SK-N-SH (cell line): Measurements from ENCODE around the gene SMAP1. TPM values are rescaled to one million over a fixed set of nuclear protein-coding genes. Genes with fewer than 3 reads are reported as not detected.

Source experiments
- CTCF ChIA-PET: fragments of 300-600, 350-600 bp; formaldehyde crosslinking; extraction: SDS; loops from one replicate; lab custom pipeline; 2021; lab: Yijun Ruan, JAX
- POLR2A ChIA-PET: fragments of 350-600 bp; sonication (Branson Sonifier 250); formaldehyde crosslinking; extraction: SDS; loops from one replicate; lab custom pipeline; 2020; ENCODE audit warnings: antibody characterized with exemption, inconsistent platforms; lab: Yijun Ruan, JAX
- DNase-seq: peaks from one replicate; pipeline ENCODE4 v3.0.0; 2012
- H2AFZ ChIP-seq: fragments of 200-600 bp; sonication (generic); 2 replicates; pipeline ENCODE4 v1.8.1; 2016; ENCODE audit warnings: antibody characterized with exemption, mild to moderate bottlenecking, low read depth
- H3F3A ChIP-seq: fragments of 200-600 bp; sonication (generic); replicated peaks from 2 replicates; pipeline ENCODE3; 2016; ENCODE audit warnings: antibody characterized with exemption, mild to moderate bottlenecking; ENCODE audit not compliant: insufficient read depth
- H3K27ac ChIP-seq, 2 experiments: fragments of 200-500 bp in 1 of 2; fragments of 200-600 bp in 1 of 2; sonication (Bioruptor generic) in 1 of 2; sonication (generic), shearing (Covaris generic) in 1 of 2; 2 replicates each; pipeline versions ENCODE4 v1.5.1 to v1.6.1; 2014 to 2016; ENCODE audit warnings: low read depth in 2 of 2, inconsistent platforms in 1 of 2, low read length in 1 of 2, mild to moderate bottlenecking in 1 of 2, mixed read lengths in 1 of 2
- H3K27me3 ChIP-seq: fragments of 200-600 bp; sonication (generic), shearing (Covaris generic); 2 replicates; pipeline ENCODE4 v1.6.1; 2016; ENCODE audit warnings: mixed run types; ENCODE audit not compliant: insufficient read depth
- H3K36me3 ChIP-seq, 2 experiments: fragments of 200-500 bp in 1 of 2; fragments of 200-600 bp in 1 of 2; sonication (Bioruptor generic) in 1 of 2; sonication (generic) in 1 of 2; replicated peaks in 1 of 2; 2 replicates each; pipeline versions ENCODE3 to v1.5.1; 2014 to 2016; ENCODE audit warnings: low read length in 1 of 2, mild to moderate bottlenecking in 1 of 2; ENCODE audit not compliant: insufficient read depth in 2 of 2, control insufficient read depth in 1 of 2
- H3K4me1 ChIP-seq, 2 experiments: fragments of 200-500 bp in 1 of 2; fragments of 200-600 bp in 1 of 2; sonication (Bioruptor generic) in 1 of 2; sonication (generic), shearing (Covaris generic) in 1 of 2; 2 replicates each; pipeline versions ENCODE4 v1.5.1 to v1.6.1; 2014 to 2016; ENCODE audit warnings: low read depth in 1 of 2, low read length in 1 of 2, mixed run types in 1 of 2; ENCODE audit not compliant: insufficient read depth in 2 of 2, control insufficient read depth in 1 of 2
- H3K4me2 ChIP-seq: fragments of 200-600 bp; sonication (generic), shearing (Covaris generic); 2 replicates; pipeline ENCODE4 v1.6.1; 2017; ENCODE audit warnings: mixed run types
- H3K4me3 ChIP-seq, 2 experiments: fragments of 200-500 bp in 1 of 2; fragments of 200-600 bp in 1 of 2; sonication (Bioruptor generic) in 1 of 2; sonication (generic), shearing (Covaris generic) in 1 of 2; 2 replicates each; pipeline versions ENCODE4 v1.5.1 to v1.8.1; 2014 to 2016; ENCODE audit warnings: low read depth in 2 of 2, inconsistent platforms in 1 of 2, low read length in 1 of 2, mild to moderate bottlenecking in 1 of 2, mixed read lengths in 1 of 2, moderate library complexity in 1 of 2
- H3K79me2 ChIP-seq: fragments of 200-600 bp; sonication (generic); 2 replicates; pipeline ENCODE4 v1.8.1; 2017; ENCODE audit warnings: mild to moderate bottlenecking; ENCODE audit not compliant: insufficient read depth
- H3K9ac ChIP-seq: fragments of 200-600 bp; sonication (generic); 2 replicates; pipeline ENCODE4 v1.6.1; 2017; ENCODE audit warnings: mixed run types
- H3K9me2 ChIP-seq: fragments of 200-600 bp; sonication (generic); 2 replicates; pipeline ENCODE4 v1.6.1; 2017; ENCODE audit warnings: mixed run types
- H3K9me3 ChIP-seq: fragments of 200-600 bp; sonication (generic); 2 replicates; pipeline ENCODE4 v1.6.1; 2017; ENCODE audit warnings: mixed run types, mild to moderate bottlenecking, moderate library complexity
- H4K20me1 ChIP-seq: fragments of 200-600 bp; sonication (generic); 2 replicates; pipeline ENCODE4 v1.6.1; 2017; ENCODE audit warnings: mild to moderate bottlenecking, mixed run types; ENCODE audit not compliant: insufficient read depth
- CHD2 ChIP-seq: fragments of 150-350 bp; IDR thresholded peaks from 2 replicates; pipeline ENCODE4 v1.6.1; 2018; ENCODE audit warnings: low read length; ENCODE audit not compliant: partially characterized antibody
- ELF1 ChIP-seq: IDR thresholded peaks from 2 replicates; pipeline ENCODE4 v1.4.0; 2012
- EP300 ChIP-seq, 2 experiments: IDR thresholded peaks; 2 replicates each; pipeline versions ENCODE4 v1.4.0 to v1.6.1; 2012; ENCODE audit warnings: borderline replicate concordance in 1 of 2, low read depth in 1 of 2, low read length in 1 of 2
- EZH2phosphoT487 ChIP-seq: fragments of 200-600 bp; sonication (generic); IDR thresholded peaks from 2 replicates; pipeline ENCODE4 v1.6.1; 2017; ENCODE audit warnings: low read depth, mixed run types, mild to moderate bottlenecking, antibody characterized with exemption, moderate library complexity, borderline replicate concordance
- FOSL2 ChIP-seq: IDR thresholded peaks from 2 replicates; pipeline ENCODE4 v1.4.0; 2012; ENCODE audit warnings: low read depth, mild to moderate bottlenecking, moderate library complexity, borderline replicate concordance
- FOXJ3 ChIP-seq: sonication (generic); formaldehyde crosslinking; IDR thresholded peaks from 2 replicates; pipeline ENCODE4 v1.5.1; 2020; ENCODE audit warnings: mild to moderate bottlenecking, missing genetic modification reagents
- FOXM1 ChIP-seq: IDR thresholded peaks from 2 replicates; pipeline ENCODE4 v1.4.0; 2012; ENCODE audit warnings: low read depth, mild to moderate bottlenecking
- MAX ChIP-seq: IDR thresholded peaks from 2 replicates; pipeline ENCODE4 v1.4.0; 2012; ENCODE audit warnings: low read depth
- MXI1 ChIP-seq: IDR thresholded peaks from 2 replicates; pipeline ENCODE4 v1.6.1; 2012; ENCODE audit warnings: mild to moderate bottlenecking, low read depth, low read length, improper control_type of control experiment
- NRF1 ChIP-seq: IDR thresholded peaks from 2 replicates; pipeline ENCODE4 v1.6.1; 2012; ENCODE audit warnings: low read depth, mild to moderate bottlenecking, low read length
- PBX3 ChIP-seq: IDR thresholded peaks from 2 replicates; pipeline ENCODE4; 2012
- RAD21 ChIP-seq: IDR thresholded peaks from 2 replicates; pipeline ENCODE4 v1.6.1; 2012; ENCODE audit warnings: mild to moderate bottlenecking, low read length
- RCOR1 ChIP-seq: fragments of 150-350 bp; IDR thresholded peaks from 2 replicates; pipeline ENCODE4 v1.6.1; 2017; ENCODE audit warnings: antibody characterized with exemption, low read length
- RFX5 ChIP-seq: IDR thresholded peaks from 2 replicates; pipeline ENCODE4 v1.6.1; 2012; ENCODE audit warnings: mild to moderate bottlenecking, improper control_type of control experiment, low read length
- RXRA ChIP-seq: IDR thresholded peaks from 2 replicates; pipeline ENCODE4 v1.4.0; 2012; ENCODE audit warnings: low read depth, mild to moderate bottlenecking, borderline replicate concordance
- SIN3A ChIP-seq: IDR thresholded peaks from 2 replicates; pipeline ENCODE4 v1.6.1; 2012; ENCODE audit warnings: low read depth, mild to moderate bottlenecking, low read length, moderate library complexity, borderline replicate concordance
- SMC3 ChIP-seq: IDR thresholded peaks from 2 replicates; pipeline ENCODE4 v1.6.1; 2012; ENCODE audit warnings: low read depth, low read length, improper control_type of control experiment
- TAF1 ChIP-seq: IDR thresholded peaks from 2 replicates; pipeline ENCODE4 v1.6.1; 2012; ENCODE audit warnings: low read depth, mild to moderate bottlenecking, low read length, moderate library complexity, borderline replicate concordance
- TEAD4 ChIP-seq: IDR thresholded peaks from 2 replicates; pipeline ENCODE4 v1.4.0; 2012; ENCODE audit warnings: mild to moderate bottlenecking, borderline replicate concordance; ENCODE audit not compliant: insufficient read depth
- YY1 ChIP-seq: IDR thresholded peaks from 2 replicates; pipeline ENCODE4 v1.4.0; 2012; ENCODE audit warnings: low read depth, mild to moderate bottlenecking
- WGBS: methylation state at CpG from one replicate; pipeline ENCODE4 v1.1.6; 2017; ENCODE audit warnings: low lambda C conversion rate; 5-methylcytosine and 5-hydroxymethylcytosine counted together
- polyA plus RNA-seq, 3 experiments: library from polyadenylated mRNA; depleted of rRNA; stranded (reverse); fragments of >200 nt; gene quantifications; 2 replicates each; pipeline ENCODE4 v1.2.3, GENCODE V29; 2012
- TF ChIP-seq, protein P1 (sequence below): fragments of 150-350 bp; IDR thresholded peaks from 2 replicates; pipeline ENCODE4 v1.6.1; 2017; ENCODE audit warnings: antibody characterized with exemption, low read length, low read depth, borderline replicate concordance
- TF ChIP-seq, protein P2 (sequence below): fragments of 200-600 bp; sonication (generic); IDR thresholded peaks from 2 replicates; pipeline ENCODE4 v1.6.1; 2017; ENCODE audit warnings: antibody characterized with exemption, mild to moderate bottlenecking, moderate library complexity

Gene SMAP1
- polyA plus RNA-seq, 1 of the 3 experiments (the other 2 are of a cell fraction), result 12.6 TPM

GRCh38 chr6:70886071-70886470 lies 218.4 kb downstream of the SMAP1 start:
- ChIA-PET POLR2A (no interaction called here), CTCF (interaction anchor here (0.9 to 3.9 kb wide), 14 partner anchors 9 to 665 kb away, joined by 3 to 163 read pairs (median 5); no protein-coding TSS in a partner anchor)
- Histone ChIP-seq H3K9me3 (no peaks in the 10 kb centered on the region), H3K4me1 (no peaks in the 10 kb centered on the region), H4K20me1 (no peaks in the 10 kb centered on the region), H3K79me2 (no peaks in the 10 kb centered on the region), H3K27ac (no peak overlapping the region), H3K36me3 (no peaks in the 10 kb centered on the region), H3K4me2 (no peak overlapping the region), H2AFZ (no peak overlapping the region), H3F3A (no peaks in the 10 kb centered on the region), H3K27me3 (no peaks in the 10 kb centered on the region), H3K9me2 (no peaks in the 10 kb centered on the region), H3K4me3 (no peak overlapping the region), H3K9ac (no peak overlapping the region)
- WGBS, result 51% methylated on average over 2 of the region's 2 CpGs
- no peak for DNase-seq
- TF ChIP-seq NRF1 (no peak), FOXM1 (no peak), MXI1 (no peak), EP300 (IDR thresholded peaks at IDR 0.05; ENCODE audit: borderline replicate concordance in 1 of 2, low read depth in 1 of 2, low read length in 1 of 2) (no peak), FOSL2 (no peak), MAX (no peak), ELF1 (no peak), YY1 (no peak), FOXJ3 (CRISPR knock-in tag) (no peak), RAD21 (no peak), EZH2phosphoT487 (no peak), RXRA (no peak), CHD2 (no peak), SMC3 (no peak), PBX3 (no peak)

DNA sequence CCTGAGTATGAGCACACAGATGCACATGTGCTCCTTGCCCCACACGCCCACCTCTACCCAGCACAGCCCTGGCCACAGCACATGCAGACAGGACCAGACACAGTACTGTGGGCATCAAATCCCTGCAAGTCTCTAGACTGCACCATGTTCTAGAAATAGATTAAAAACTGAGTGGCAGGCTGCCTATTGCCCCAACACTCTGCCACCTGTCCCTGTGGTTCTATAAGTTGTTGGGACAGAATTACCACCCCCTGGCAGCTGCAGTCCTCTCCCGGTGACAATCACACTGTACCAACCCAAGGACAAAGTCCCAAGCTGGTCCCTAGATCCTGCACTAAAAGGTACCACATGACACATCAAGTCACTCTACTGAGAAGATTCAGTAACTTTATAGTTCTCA lies 219.0 kb downstream of the SMAP1 start:
- no peak overlapping the region for H3K9ac ChIP-seq
- H3K36me3 ChIP-seq, result no peaks in the 10 kb centered on the region
- no peak for DNase-seq
- H3K4me2 ChIP-seq, result no peak overlapping the region
- H3K9me3 ChIP-seq, result no peaks in the 10 kb centered on the region
- no peak overlapping the region for H3K27ac ChIP-seq
- H3F3A ChIP-seq, result no peaks in the 10 kb centered on the region
- CTCF ChIA-PET, result interaction anchor here (0.9 to 3.9 kb wide), 7 partner anchors 21 to 515 kb away, joined by 3 to 163 read pairs (median 5); no protein-coding TSS in a partner anchor
- no peaks in the 10 kb centered on the region for H3K9me2 ChIP-seq
- POLR2A ChIA-PET, result no interaction called here
- WGBS, result 33% methylated on average over 2 of the region's 2 CpGs
- no peaks in the 10 kb centered on the region for H4K20me1 ChIP-seq
- H3K4me3 ChIP-seq, result no peak overlapping the region
- no peaks in the 10 kb centered on the region for H3K79me2 ChIP-seq
- no peaks in the 10 kb centered on the region for H3K4me1 ChIP-seq
- H3K27me3 ChIP-seq, result no peaks in the 10 kb centered on the region
- no peak overlapping the region for H2AFZ ChIP-seq
- TF ChIP-seq SIN3A, result no peak
- no peak for TF ChIP-seq ELF1
- no peak for TF ChIP-seq MAX
- no peak for TF ChIP-seq RCOR1
- TF ChIP-seq, protein P1, sequence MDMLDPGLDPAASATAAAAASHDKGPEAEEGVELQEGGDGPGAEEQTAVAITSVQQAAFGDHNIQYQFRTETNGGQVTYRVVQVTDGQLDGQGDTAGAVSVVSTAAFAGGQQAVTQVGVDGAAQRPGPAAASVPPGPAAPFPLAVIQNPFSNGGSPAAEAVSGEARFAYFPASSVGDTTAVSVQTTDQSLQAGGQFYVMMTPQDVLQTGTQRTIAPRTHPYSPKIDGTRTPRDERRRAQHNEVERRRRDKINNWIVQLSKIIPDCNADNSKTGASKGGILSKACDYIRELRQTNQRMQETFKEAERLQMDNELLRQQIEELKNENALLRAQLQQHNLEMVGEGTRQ, result no peak
- TF ChIP-seq EP300 (IDR thresholded peaks at IDR 0.05; ENCODE audit: borderline replicate concordance in 1 of 2, low read depth in 1 of 2, low read length in 1 of 2), result no peak
- no peak for TF ChIP-seq SMC3
- no peak for TF ChIP-seq FOXM1
- no peak for TF ChIP-seq RFX5
- no peak for TF ChIP-seq TAF1
- no peak for TF ChIP-seq FOSL2
- TF ChIP-seq, protein P2, sequence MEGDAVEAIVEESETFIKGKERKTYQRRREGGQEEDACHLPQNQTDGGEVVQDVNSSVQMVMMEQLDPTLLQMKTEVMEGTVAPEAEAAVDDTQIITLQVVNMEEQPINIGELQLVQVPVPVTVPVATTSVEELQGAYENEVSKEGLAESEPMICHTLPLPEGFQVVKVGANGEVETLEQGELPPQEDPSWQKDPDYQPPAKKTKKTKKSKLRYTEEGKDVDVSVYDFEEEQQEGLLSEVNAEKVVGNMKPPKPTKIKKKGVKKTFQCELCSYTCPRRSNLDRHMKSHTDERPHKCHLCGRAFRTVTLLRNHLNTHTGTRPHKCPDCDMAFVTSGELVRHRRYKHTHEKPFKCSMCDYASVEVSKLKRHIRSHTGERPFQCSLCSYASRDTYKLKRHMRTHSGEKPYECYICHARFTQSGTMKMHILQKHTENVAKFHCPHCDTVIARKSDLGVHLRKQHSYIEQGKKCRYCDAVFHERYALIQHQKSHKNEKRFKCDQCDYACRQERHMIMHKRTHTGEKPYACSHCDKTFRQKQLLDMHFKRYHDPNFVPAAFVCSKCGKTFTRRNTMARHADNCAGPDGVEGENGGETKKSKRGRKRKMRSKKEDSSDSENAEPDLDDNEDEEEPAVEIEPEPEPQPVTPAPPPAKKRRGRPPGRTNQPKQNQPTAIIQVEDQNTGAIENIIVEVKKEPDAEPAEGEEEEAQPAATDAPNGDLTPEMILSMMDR, result no peak
- TF ChIP-seq YY1, result no peak
- no peak for TF ChIP-seq TEAD4
- no peak for TF ChIP-seq RAD21
